ENCODE measurements around the gene MYO15B.

DNA sequence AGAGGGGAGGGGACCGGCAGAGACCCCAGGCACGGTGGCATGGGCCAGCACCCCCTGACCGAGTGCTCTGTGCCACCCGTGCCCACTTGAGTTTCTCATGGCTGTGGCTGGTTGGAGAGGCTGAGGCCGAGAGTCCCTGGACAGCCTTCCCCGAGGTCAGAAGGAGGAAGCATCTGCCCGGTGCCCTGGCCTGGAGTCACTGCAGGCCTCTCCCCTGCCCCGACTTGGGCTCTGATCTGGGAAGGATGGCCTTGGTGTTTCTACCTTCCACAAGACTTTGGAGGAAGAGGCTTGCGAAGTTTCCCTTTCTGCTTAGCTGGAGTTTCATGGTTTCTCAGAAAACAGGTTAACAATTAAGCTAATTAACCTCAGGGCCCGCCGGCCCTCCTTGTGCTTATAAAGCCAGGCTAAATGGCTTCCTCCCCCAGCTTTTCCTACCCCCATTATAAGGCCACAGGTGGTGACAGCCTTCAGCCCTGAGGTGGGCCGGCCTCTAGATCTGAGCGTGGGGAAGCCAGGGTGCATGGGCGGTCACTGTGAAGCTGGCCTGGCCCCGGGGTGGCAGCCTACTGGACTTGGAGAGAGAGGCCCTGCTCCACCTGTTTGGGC is 44.8 kb upstream of the MYO15B start:
- TF ChIP-seq, protein P1, sequence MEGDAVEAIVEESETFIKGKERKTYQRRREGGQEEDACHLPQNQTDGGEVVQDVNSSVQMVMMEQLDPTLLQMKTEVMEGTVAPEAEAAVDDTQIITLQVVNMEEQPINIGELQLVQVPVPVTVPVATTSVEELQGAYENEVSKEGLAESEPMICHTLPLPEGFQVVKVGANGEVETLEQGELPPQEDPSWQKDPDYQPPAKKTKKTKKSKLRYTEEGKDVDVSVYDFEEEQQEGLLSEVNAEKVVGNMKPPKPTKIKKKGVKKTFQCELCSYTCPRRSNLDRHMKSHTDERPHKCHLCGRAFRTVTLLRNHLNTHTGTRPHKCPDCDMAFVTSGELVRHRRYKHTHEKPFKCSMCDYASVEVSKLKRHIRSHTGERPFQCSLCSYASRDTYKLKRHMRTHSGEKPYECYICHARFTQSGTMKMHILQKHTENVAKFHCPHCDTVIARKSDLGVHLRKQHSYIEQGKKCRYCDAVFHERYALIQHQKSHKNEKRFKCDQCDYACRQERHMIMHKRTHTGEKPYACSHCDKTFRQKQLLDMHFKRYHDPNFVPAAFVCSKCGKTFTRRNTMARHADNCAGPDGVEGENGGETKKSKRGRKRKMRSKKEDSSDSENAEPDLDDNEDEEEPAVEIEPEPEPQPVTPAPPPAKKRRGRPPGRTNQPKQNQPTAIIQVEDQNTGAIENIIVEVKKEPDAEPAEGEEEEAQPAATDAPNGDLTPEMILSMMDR (IDR thresholded peaks at IDR 0.05; ENCODE audit: extremely low read depth in 1 of 2, insufficient read depth in 1 of 2, low read depth in 1 of 2, low read length in 2 of 2) = no peak
- TF ChIP-seq MYC (IDR thresholded peaks at IDR 0.05; ENCODE audit: low read depth, low read length) (no peak), EZH2 (IDR thresholded peaks at IDR 0.05; ENCODE audit: borderline replicate concordance, low read depth, low read length, severe bottlenecking) (no peak), GATA2 (IDR thresholded peaks at IDR 0.05; ENCODE audit: insufficient read depth, insufficient read length, low read depth, low read length) (no peak)
